HEK293 (cell line): ENCODE data around the gene GHRL.

ENCODE experiments used
- CTCF ChIA-PET: fragments of 350-600 bp; formaldehyde crosslinking; extraction: SDS; loops from one replicate; lab custom pipeline; 2021; ENCODE audit warnings: antibody characterized with exemption; lab: Yijun Ruan, JAX
- POLR2A ChIA-PET: fragments of 300-600 bp; formaldehyde crosslinking; extraction: SDS; loops from one replicate; lab custom pipeline; 2020; ENCODE audit warnings: antibody characterized with exemption, inconsistent platforms; lab: Yijun Ruan, JAX
- H3K27ac ChIP-seq: fragments of 200-500 bp; sonication (Bioruptor generic); 2 replicates; pipeline ENCODE4 v1.5.1; 2014; ENCODE audit warnings: low read depth, low read length, control low read depth, inconsistent platforms; ENCODE audit errors: extremely low read depth
- H3K36me3 ChIP-seq, 2 experiments: fragments of 200-500 bp in 1 of 2; sonication (Bioruptor generic) in 1 of 2; 1 replicate in 1 of 2; 2 replicates in 1 of 2; pipeline ENCODE4 v1.5.1; 2014 to 2017; ENCODE audit warnings: inconsistent platforms in 2 of 2, low read length in 2 of 2; ENCODE audit not compliant: control insufficient read depth in 2 of 2, insufficient read depth in 1 of 2
- H3K4me1 ChIP-seq: fragments of 200-500 bp; sonication (Bioruptor generic); 2 replicates; pipeline ENCODE4 v1.5.1; 2014; ENCODE audit warnings: mild to moderate bottlenecking, low read length, inconsistent platforms; ENCODE audit not compliant: control insufficient read depth, insufficient read depth
- H3K4me3 ChIP-seq: 2 replicates; pipeline ENCODE4 v1.5.1; 2011; ENCODE audit warnings: low read depth, mild to moderate bottlenecking, control low read depth, low read length, moderate library complexity
- H3K9me3 ChIP-seq: fragments of 200-500 bp; sonication (Bioruptor generic); 2 replicates; pipeline ENCODE4 v1.5.1; 2014; ENCODE audit warnings: low read depth, low read length, inconsistent platforms; ENCODE audit not compliant: control insufficient read depth, insufficient read depth
- KLF1 ChIP-seq: fragments of 450-650 bp; formaldehyde crosslinking; IDR thresholded peaks from 2 replicates; pipeline ENCODE4 v1.5.1; 2016; ENCODE audit warnings: missing biosample characterization, missing genetic modification characterization
- PRDM10 ChIP-seq: fragments of 450-650 bp; formaldehyde crosslinking; IDR thresholded peaks from 2 replicates; pipeline ENCODE4 v1.5.1; 2016; ENCODE audit warnings: missing biosample characterization, missing genetic modification characterization
- REST ChIP-seq: fragments of 450-650 bp; formaldehyde crosslinking; IDR thresholded peaks from 2 replicates; pipeline ENCODE4 v1.5.1; 2016; ENCODE audit warnings: missing biosample characterization, missing genetic modification characterization
- SCRT1 ChIP-seq: fragments of 450-650 bp; formaldehyde crosslinking; IDR thresholded peaks from 2 replicates; pipeline ENCODE4 v1.5.1; 2016; ENCODE audit warnings: missing biosample characterization, missing genetic modification characterization, borderline replicate concordance
- ZBTB10 ChIP-seq: fragments of 450-650 bp; formaldehyde crosslinking; IDR thresholded peaks from 2 replicates; pipeline ENCODE4 v1.5.1; 2016; ENCODE audit warnings: missing biosample characterization, missing genetic modification characterization
- ZBTB49 ChIP-seq: fragments of 450-650 bp; formaldehyde crosslinking; IDR thresholded peaks from 2 replicates; pipeline ENCODE4 v1.5.1; 2016; ENCODE audit warnings: missing biosample characterization, missing genetic modification characterization, low read depth
- ZNF19 ChIP-seq: fragments of 450-650 bp; formaldehyde crosslinking; IDR thresholded peaks from 2 replicates; pipeline ENCODE4; 2016; ENCODE audit warnings: missing biosample characterization, missing genetic modification characterization, low read depth
- ZNF248 ChIP-seq: fragments of 450-650 bp; formaldehyde crosslinking; IDR thresholded peaks from 2 replicates; pipeline ENCODE4 v1.5.1; 2017; ENCODE audit warnings: missing biosample characterization, missing genetic modification characterization
- ZNF398 ChIP-seq: fragments of 450-650 bp; formaldehyde crosslinking; IDR thresholded peaks from 2 replicates; pipeline ENCODE4 v1.5.1; 2017; ENCODE audit warnings: missing biosample characterization, missing genetic modification characterization
- ZNF488 ChIP-seq: fragments of 450-650 bp; formaldehyde crosslinking; IDR thresholded peaks from 2 replicates; pipeline ENCODE4 v1.5.1; 2016; ENCODE audit warnings: missing biosample characterization, missing genetic modification characterization
- ZNF610 ChIP-seq: fragments of 450-650 bp; formaldehyde crosslinking; IDR thresholded peaks from 2 replicates; pipeline ENCODE4 v1.5.1; 2016; ENCODE audit warnings: missing biosample characterization, missing genetic modification characterization, borderline replicate concordance
- ZNF660 ChIP-seq: fragments of 450-650 bp; IDR thresholded peaks from 2 replicates; pipeline ENCODE4 v1.5.1; 2018; ENCODE audit warnings: missing biosample characterization, mild to moderate bottlenecking, missing genetic modification characterization
- ZXDB ChIP-seq: fragments of 450-650 bp; formaldehyde crosslinking; IDR thresholded peaks from 2 replicates; pipeline ENCODE4 v1.5.1; 2016; ENCODE audit warnings: missing biosample characterization, missing genetic modification characterization

GHRL gene

GRCh38 chr3:10244009-10244408 lies 48.7 kb downstream of the GHRL start:
- TF ChIP-seq SCRT1 (tag by site-specific recombination) (no peak), ZBTB10 (tag by site-specific recombination) (no peak), PRDM10 (tag by site-specific recombination) (no peak), ZNF398 (tag by site-specific recombination) (no peak), ZNF660 (tag by site-specific recombination) (no peak), ZNF488 (no peak), REST (no peak), ZXDB (no peak), ZNF610 (tag by site-specific recombination) (no peak), ZBTB49 (no peak), ZNF19 (no peak), KLF1 (tag by site-specific recombination) (no peak), ZNF248 (tag by site-specific recombination) (no peak)
- ChIA-PET POLR2A (no interaction called here), CTCF (interaction anchor here (0.7 kb wide), 1 partner anchor 135 kb away, joined by 3 read pairs; no protein-coding TSS in a partner anchor)
- Histone ChIP-seq H3K36me3 (no peaks in the 10 kb centered on the region), H3K27ac (no peak overlapping the region), H3K9me3 (no peaks in the 10 kb centered on the region), H3K4me3 (no peak overlapping the region), H3K4me1 (no peaks in the 10 kb centered on the region)
